Dermis blood vessel endothelial cell (primary cell): ENCODE measurements around the gene EPB41L2. TPM values are rescaled to one million over a fixed set of nuclear protein-coding genes. Genes with fewer than 3 reads are reported as not detected.
A peak's percentile ranks its signal among the peaks of the same experiment; 100 is the strongest.
"Not testable (repeated sequence)": the region's sequence is repeated elsewhere in the genome, so short reads cannot be mapped to it uniquely, and the experiment has no call there.

ENCODE experiments used
- DNase-seq: peaks from one replicate; pipeline ENCODE4 v3.0.0; 2010
- total RNA-seq: library from RNA; depleted of rRNA; stranded (reverse); fragments of >200 nt; gene quantifications from 2 replicates; pipeline ENCODE4 v1.2.3, GENCODE V29; 2014

Gene EPB41L2
- total RNA-seq, 1 donor from 2014 or later: 94.4 TPM

DNA sequence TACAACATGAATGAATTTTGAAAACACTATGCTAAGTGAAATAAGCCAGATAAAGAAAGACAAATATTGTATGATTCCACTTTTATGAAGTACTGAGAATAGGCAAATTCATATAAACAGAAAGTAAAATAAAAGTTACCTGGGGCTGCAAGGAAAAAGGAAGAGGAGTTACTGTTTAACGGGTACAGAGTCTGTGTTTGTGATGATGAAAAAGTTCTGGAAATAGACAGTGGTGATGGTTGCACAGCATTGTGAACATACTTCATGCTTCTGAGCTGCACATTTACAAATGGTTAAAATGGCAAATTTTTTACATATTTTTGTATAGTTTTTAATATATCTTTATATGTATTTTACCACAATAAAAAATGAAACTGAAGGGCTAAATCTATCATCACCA, 29.4 kb downstream of the EPB41L2 start:
- no peak for DNase-seq

DNA sequence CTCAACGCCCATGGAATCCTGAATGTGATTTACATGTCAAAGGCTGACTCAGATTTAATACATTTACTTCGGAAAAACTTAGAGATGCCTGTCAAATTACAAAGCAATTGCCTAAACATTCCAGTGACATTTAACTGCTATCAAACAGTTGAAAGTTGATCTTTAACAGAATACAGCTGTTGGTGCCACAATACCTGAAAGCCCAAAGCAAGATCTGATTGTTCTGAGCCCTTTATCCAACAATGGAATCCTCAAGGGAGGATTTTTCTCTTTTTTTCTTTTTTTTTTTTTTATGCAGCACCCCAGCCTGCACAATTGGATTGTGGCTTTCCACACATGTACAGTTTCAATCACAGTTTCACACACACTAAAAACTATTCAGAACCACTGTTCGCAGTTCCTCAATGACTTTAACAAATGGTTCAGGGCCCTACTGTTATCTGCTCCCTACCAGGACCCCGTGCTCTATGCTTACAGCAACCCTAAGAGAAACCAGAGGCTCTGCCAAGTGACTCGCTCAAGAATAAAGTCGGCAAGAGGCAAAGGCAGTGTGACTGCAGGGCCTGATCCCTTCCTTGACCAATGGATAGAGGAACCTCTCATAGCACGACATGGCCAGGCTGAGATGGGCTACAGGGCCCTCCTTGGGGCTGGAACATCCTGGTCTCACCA, 33.3 kb downstream of the EPB41L2 start:
- peak; percentile 19 for DNase-seq

DNA sequence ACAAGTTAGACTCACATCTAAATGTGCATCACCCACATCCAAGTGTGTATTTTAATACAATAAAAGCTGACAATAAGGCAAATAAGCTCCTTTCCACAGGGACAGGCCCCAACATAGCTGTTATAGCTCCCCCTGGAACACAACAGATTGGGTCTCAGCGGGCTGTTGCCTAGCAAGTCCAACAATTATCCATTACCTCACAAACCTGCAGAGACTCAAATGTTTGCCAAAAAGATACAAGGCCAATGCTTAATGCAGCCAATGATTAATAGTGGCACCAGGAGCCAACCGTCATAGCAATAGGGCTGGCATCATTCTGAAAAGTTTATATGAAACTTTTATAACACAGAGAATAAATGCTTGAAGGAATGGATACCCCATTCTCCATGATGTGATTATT, 35.7 kb downstream of the EPB41L2 start:
- no peak for DNase-seq

DNA sequence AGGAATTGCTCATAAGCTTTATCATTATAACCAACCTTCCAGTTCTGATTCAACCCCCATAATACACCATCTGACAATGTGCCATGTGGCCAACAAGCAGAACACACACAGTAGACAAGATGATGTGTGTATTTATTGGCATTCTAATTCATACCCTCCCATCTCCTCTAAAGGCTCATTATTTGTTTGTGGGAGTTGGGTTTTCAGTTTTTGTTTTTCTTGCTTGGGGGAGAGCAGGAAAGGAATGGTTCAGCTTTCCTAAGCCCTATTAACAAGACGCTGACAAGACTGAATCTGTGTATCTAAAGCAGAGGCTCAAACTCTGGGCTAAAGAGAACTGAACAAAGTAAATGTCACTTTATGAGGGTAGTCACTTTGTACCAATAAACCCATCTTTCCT, 36.8 kb downstream of the EPB41L2 start:
- DNase-seq: no peak

DNA sequence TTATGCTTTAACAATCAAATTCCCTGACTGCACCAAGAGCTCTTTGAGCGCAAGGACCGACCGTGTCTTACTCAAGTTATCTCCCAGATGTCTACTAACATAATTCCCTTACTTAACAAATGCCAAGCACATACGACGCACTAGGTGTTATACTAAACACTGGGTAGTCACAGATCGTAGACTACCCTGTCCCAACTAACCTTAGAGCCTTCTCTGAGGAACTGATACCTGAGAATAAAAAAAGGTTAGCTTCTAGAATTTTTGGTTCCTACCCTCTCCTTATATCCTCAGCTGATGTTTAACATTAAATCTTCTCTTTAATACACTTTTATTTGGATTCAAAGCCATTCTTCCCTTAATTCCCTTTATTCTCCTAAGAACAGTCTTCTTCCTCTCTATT, 38.5 kb downstream of the EPB41L2 start:
- DNase-seq: no peak

DNA sequence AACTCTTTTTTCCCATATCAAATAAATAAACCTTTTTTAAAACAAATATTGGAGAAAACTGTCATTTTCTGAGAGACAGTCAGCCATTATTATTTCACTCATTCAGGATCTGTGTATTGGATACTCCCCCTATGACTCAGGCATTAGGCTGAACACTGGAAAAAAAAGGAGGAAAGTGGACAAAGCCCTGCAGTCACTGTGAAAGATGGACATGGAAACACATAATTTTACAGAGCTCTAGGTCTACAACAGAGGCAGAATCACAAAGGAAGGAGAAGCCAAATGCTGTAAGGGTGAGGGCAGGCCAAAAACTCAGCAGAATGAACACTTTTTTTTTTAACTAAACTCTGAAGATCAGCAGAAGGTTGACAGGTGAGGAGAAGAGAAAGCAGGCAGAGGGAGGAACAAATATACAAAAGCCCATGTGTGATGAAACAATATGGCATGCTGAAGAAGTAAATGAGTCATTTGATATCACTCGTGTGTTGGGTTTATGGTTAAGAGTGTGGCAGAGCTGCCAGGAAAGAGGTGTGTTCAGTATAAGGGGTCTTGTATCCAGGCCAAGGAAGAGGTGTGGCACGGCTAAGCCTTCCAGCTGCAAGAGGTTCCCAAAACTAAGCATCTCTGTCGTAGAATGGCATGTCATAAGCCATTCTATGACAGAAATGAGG, 39.1 kb downstream of the EPB41L2 start:
- peak; percentile 59 for DNase-seq

DNA sequence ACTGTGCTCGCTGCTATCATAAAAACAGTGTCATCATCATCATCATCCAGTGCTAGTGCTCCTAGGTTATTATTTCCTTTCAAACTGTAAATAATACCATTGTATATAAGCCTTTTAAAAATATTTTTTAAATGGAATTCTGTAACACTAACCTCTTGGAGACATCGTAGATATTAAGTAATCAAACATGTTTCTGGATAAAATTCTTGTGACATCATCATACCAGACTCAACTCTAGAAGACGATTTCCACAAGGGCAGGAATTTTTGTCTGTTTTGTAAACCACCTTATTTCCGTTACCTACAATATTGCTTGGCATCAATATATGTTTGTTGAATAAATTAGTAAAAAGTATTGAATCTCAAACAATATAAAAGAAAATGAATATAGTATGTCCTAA, 40.4 kb downstream of the EPB41L2 start:
- DNase-seq: no peak

DNA sequence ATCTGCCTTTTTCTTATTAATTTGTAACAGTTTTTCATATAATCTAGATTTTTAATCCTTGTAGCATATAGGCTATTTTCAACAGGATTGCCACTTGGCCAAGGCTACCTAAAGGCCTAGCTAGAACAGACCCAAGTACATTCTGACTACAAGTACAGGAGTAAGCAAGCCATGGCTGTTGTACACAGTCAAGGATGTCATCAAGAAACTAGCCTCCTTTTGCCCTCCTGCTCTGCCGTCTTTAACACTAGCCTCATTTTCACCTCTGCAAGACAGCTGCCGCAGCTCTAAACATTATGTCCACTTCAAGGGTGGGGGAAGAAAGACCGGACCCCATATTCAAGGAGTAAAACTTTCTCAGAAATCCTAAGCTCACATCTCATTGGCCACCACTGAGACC, 45.1 kb downstream of the EPB41L2 start:
- DNase-seq: no peak

DNA sequence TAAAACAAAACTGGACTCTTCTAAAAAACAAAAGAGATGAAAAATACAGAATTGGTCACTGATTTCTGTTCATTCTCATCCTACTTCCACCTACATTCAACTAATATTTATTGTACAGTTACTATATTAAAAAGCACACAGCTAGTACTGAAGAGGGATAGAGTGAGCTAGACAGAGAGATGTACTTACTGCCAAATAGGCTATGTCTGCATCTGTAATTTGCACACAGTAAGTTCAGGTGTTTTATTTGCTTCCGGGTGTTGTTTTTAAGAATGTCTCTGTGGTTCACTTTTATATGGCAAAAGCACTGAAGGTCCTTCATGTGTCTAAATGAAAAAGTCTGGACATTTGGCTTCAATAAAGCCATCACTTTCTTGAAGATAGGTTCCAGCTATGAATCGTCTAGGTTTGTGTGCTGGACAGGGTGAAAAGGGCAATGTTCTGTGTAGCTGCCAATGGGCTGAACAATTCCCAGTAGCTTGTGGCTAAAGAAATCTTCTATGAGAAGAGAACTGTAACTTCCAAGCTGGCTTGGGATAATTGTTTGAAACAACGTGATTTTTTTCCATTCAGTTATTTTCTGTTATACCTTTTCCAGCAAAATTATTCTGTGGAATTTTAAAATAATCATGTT, 47.3 kb downstream of the EPB41L2 start:
- DNase-seq: peak; percentile 63

DNA sequence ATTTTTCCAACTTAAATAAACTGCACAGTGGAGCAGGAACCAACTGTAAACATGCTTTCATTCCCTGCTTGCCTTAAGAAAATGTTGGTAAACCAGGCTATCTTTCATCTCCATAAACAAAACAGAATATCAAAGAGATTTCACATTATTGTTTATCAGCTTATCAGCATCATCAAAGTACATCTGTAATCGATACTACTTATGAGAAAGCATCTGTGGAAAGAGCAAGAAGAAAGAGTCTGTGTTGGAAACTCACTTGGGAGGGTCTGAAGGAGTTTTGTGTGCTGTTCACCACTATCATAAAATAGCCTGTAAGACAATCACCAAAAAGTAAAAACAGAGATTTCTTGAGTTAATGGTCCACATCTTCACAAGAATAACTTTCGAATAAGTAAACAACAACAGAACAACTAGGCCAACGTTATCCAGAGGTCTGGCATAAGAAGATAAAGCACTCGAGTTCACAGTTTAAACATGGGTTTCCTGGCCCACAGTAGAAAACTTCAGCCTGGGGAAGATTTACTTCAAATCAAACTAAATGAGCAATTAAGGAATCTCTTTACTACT, 47.9 kb downstream of the EPB41L2 start:
- DNase-seq: peak; percentile 28

DNA sequence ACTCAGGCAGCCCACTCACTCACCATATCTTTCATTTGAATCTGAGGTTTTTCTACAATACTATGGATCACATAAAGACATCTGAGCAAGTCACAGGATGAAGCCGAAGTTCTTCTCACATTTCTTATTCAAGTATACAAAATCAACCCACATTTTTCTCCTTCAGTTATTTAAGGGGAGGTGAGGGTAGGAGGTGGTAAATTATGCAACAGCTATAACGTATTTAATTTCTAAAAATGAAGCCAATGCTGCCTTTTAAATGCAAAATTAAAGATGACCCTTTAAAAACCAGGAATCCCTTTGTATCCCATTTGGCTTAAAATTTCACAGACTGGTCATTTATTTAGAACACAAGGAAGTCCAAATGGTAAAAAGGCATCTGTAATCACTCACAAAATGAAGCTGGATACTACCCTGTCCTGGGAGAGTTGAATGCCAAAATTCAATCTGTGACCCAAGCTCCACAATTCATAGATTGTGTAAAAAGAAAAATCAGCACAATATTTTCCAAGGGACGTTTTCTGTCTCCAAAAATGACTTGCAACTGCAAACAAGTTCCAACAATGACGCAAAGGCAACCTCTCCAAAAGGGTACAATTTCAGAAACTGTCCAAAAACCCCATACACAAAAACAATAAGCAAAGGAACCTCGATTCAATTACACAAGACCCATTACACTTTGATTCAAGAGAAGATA, 48.8 kb downstream of the EPB41L2 start:
- DNase-seq: no peak

DNA sequence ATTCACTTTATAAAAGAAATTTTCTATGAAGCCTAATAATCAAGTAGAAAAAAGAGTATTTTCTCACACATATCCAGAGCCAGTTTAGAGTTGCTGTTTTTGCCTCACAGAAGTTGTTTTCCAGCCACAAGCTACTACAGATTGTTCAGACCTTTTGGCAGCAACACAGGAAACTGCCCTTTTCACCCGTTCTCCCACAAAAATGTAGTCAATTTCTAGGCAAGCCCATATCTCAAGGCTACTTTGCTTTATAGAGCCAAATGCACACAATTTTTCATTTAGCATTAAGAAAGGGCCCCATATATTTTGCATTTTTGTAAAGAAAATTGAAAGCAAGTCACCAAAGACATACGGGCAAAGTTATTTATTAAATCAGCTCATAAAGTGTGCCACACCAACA, 49.5 kb downstream of the EPB41L2 start:
- DNase-seq: peak; percentile 86

DNA sequence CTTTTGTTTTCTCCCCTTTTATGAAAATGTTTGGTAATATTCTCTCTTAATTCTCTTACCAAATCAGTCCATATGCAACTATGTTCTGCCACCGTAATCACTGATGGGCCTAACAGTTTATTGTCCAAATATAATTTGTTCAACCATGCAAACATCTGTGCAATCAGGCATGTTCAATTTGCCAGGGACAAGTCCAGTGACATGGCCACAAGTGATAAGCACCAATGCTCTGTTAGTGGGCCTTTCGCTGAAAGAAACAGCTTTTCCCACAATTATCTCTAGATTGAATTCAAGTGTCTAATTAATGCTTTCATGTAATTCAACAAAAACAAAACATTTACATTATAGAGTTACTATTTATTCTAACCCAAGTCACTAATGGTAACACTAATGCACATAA, 53.3 kb downstream of the EPB41L2 start:
- DNase-seq: no peak

DNA sequence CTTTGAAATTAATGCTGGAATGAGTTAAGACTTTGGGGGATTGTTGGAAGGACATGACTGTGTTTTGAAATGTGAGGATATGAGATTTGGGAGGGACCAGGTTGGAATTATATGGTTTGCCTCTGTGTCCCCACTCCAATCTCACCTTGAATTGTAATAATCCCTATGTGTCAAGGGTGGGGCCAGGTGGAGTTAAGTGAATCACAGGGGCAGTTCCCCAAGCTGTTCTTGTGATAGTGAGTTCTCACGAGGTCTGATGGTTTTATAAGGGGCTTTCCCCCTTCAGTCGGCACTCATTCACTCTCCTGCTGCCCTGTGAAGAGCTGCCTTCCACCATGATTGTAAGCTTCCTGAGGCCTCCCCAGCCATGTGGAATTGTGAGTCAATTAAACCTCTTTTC, 54.1 kb downstream of the EPB41L2 start:
- not testable (repeated sequence) for DNase-seq

DNA sequence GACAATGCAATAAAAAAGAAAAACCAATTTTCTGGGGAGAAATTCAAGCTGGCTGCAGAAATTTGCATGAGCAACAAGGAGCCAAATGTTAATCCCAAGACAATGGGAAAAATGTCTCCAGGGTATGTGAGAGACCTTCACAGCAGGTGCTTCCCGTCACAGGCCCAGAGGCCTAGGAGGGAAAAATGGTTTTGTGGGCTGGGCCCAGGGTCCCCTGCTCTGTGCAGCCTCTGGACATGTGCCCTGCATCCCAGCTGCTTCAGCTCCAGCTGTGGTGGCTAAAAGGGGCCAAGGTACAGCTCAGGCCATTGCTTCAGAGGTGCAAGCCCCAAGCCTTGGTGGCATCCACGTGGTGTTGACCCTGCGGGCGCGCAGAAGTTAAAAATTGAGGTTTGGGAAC, 55.1 kb downstream of the EPB41L2 start:
- not testable (repeated sequence) for DNase-seq

DNA sequence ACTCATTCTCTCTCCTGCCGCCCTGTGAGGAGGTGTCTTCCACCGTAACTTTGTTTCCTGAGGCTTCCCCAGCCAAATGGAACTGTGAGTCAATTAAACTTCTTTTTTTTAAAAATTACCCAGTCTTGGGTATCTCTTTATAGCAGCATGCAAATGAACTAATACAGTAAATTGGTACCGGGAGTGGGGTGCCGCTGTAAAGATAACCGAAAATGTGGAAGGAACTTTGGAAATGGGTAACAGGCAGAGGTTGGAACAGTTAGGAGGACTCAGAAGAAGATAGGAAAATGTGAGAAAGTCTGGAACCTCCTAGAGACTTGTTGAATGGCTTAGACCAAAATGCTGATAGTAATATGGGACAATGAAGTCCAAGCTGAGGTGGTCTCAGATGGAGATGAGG, 55.8 kb downstream of the EPB41L2 start:
- DNase-seq: no peak

DNA sequence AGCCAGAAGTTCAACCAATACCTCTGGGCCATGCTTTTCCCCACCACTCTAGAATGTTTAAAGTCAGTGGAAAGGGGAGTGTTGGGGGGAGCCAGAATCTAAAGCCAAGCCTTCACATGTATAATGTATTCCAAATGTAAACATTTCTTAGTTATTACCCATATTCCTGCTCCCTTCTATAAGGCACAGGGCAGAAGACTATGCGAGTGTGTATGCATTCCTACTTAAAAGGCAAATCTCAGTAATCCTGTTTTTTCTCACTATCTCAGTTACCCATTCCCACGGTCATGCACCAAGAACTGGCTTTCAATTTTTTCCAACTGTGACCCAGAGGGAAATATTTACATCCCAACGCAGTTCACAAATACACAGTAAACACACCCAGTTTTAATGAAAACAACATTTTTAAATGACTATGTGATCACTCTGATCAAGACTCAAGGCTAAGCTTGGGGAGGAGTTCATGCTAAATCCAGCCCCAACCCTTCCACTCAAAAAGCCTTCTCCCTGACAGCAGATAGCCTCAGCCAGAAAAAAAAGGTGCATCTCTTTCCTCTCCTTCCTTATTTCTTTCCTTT, 57.5 kb downstream of the EPB41L2 start:
- DNase-seq: no peak

DNA sequence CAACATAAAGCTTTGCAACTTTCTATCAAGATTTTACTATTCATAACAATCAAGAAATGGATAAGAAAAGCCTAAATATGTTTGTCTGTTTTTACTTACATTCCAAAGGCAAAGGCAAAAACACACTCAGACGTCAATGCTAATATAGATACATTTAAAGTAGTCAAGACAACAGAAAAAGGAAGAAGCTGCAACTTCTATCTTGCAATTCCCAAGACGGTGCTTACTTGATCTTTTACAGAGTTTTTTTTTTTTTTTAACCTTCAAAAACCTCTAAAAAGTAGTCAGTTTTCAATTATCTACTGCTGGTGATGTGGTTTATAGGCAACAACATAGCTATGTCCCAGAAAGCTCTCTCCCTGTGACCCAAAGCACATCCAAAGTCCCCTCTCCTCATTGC, 58.1 kb downstream of the EPB41L2 start:
- no peak for DNase-seq

DNA sequence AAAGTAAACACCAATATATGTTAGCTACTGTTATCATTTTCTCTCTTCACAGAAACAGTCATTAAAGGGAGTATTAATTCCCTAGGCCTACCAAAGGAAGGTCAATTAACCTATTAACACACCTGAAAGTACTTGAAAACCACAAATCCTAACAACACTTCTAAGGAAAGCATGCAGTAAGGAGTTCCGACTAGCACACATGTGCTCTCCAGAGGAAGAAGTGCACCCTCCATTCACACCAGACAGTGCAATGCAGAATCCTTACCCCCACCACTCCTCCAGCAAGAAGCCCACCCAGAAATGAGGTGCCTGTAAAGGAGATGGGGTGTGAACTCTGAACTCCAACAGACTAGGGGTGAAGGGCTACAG, 58.7 kb downstream of the EPB41L2 start:
- no peak for DNase-seq

DNA sequence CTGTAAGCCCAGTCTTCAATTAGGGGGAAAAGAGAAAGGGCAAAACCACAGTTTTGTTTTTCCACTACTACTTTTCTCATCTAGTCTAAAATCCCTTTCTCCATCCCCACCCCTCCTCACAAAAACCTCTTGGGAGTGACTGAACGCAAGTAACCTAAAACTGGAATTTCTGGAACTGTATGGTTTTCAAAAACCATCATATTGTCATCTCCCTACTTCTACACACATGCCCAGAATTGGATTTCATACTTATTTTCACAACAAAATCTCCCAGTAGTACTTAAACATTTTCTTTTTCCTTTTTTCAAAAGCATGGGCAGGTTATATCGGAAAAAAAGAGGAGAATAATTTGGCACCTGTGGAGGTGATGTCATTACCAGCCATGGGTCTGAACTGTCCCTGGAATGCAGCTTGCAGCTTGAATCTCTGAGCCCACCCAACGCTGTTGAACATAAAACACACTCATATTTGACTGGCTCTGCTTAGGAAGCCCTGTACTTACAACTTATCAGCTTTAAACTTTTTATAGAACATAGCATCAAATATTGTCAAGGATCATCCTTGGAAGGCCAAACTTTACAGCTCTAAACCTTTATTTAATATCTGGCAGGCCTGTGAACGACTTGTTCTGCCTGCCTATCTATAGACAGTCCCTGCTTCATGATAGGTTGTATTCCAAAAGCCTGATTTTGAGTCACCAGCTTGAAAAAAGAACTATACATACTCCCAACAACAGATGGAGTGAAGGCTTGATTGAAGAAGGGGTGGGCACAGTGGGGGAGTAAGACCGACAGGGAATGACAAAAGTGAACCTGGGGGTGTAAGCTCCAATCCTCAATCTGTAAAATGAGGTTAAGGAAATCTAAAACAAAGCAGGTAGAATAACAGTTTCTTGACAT, 59.3 kb downstream of the EPB41L2 start:
- DNase-seq: no peak

DNA sequence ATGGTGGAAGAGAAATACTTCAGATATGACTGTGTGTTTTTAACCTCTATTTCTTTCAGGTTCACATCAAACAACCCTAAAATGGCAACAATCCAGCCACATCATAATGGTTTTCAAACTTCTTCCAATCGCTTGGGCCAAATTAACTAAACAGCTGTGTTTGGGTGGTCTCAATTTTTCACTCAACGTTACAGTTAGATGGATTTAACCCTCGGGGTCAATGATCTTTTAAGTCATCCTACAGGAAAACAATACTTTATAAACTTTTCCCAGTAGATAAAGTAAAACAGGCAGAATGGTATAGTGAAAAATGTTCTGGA, 60.4 kb downstream of the EPB41L2 start:
- no peak for DNase-seq
